GM12892 (cell line): Measurements from ENCODE around the gene ANKHD1.
"Not testable (repeated sequence)": the region's sequence is repeated elsewhere in the genome, so short reads cannot be mapped to it uniquely, and the experiment has no call there.

ENCODE experiments used
- DNase-seq: peaks from one replicate; pipeline ENCODE4 v3.0.0; 2011; ENCODE audit not compliant: insufficient read length
- FAIRE-seq: peaks from 2 replicates; lab custom pipeline; 2011; peaks lifted over from hg19 to GRCh38; lab: Jason Lieb, UNC
- POLR2A ChIP-seq: IDR thresholded peaks from 2 replicates; pipeline ENCODE4 v1.6.1; 2011; ENCODE audit warnings: low read depth, low read length, control low read depth
- POLR2AphosphoS5 ChIP-seq: IDR thresholded peaks from 2 replicates; pipeline ENCODE4 v1.6.1; 2011; ENCODE audit warnings: low read depth, low read length, control low read depth
- TAF1 ChIP-seq: IDR thresholded peaks from 2 replicates; pipeline ENCODE4 v1.6.1; 2011; ENCODE audit warnings: low read depth, mild to moderate bottlenecking, control low read depth, low read length, borderline replicate concordance

Gene ANKHD1

DNA sequence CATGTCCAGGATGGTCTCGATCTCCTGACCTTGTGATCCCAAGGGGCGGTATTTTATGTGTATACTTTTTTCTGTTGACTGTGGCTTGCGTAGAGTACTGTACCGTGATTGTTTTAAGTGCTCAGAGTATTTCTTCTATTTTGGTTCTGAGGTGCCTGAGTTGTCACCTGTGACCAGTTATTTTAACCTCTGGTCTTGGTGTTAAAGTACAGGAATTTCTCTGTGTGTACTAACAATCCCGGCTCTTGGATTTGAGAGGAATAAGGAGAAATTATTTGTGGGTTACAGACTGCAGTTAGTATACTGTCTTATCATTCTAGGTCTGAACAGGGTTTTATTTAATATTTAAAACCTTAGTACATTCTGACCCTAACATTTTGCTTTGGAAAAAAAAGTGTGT, 2.0 kb downstream of the ANKHD1 start:
- no peak for TF ChIP-seq TAF1
- no peak for TF ChIP-seq POLR2AphosphoS5
- TF ChIP-seq POLR2A: no peak
- DNase-seq (no peak), FAIRE-seq (no peak)

DNA sequence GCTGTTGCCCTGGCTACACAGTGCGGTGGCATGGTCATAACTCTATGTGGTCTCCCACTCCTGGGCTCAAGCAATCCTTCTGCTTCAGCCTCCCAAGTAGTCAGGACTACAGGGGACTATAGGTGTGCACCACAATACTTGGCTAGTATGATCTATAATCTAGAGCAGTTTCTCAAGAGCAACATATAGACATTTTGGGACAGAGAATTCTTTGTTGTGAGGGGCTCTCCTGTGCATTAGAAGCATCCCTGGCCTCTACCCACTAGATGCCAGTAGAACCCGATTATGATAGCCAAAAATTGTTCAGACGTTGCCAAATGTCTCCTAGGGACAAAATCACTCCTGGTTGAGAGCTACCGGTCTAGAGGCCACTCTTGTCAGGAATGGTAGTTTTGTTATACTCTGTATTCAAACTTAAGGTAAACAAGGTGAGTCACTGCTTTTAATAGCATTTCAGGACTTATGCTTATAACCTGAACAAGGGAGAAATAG, 7.2 kb downstream of the ANKHD1 start:
- FAIRE-seq: no peak

DNA sequence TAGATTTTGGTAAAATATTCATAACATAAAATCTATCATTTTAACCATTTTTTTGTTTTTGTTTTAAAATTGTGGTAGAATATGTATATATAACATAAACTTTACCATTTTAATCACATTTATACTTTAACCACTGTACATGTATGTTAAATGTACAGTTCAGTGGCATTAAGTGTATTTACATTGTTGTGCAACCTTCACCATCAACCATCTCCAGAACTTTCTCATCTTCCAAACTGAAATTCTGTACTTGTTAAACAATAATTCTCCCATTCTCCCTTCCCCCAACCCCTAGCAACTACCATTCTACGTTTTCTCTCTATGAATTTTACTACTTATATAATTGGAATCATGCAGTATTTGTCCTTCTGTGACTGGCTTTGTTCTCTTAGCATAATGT, 11.6 kb downstream of the ANKHD1 start:
- TF ChIP-seq POLR2AphosphoS5: no peak
- TF ChIP-seq POLR2A: no peak
- TF ChIP-seq TAF1: no peak
- DNase-seq (no peak), FAIRE-seq (no peak)

More for the DNA sequence above, 7.2 kb downstream of the ANKHD1 start:
- DNase-seq: no peak
- TF ChIP-seq POLR2AphosphoS5: no peak
- no peak for TF ChIP-seq TAF1
- TF ChIP-seq POLR2A: no peak

- TF ChIP-seq POLR2A: no peak
- TF ChIP-seq POLR2AphosphoS5: no peak
- no peak for TF ChIP-seq TAF1
- no peak for FAIRE-seq
- DNase-seq: no peak
Measured at GRCh38 chr5:140417235-140417634, 15.6 kb downstream of the ANKHD1 start.

DNA sequence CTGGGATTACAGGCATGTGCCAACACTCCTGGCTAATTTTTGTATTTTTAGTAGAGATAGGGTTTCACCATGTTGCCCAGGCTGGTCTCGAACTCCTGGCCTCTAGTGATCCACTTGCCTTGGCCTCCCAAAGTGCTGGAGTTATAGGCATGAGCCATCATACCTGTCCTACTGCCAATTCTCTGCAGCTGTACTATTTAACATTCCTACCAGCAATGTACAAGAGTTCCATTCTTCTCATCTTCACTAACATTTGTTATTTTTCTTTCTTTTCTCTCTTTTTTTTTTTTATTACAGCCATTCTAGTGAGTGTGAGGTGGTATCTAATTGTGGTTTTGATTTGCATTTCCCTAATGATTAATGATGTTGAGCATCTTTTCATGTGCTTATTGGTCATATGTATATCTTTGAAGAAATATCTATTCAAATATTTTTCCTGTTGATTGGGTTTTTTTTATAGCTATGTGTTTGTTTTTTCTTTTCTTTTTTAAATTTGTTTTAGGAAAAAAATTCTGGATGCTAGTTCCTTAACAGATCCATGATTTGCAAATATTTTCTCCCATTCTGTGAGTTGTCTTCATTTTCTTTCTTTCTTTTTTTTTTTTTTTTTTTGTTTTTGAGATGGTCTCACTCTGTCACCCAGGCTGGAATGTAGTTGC, 17.4 kb downstream of the ANKHD1 start:
- TF ChIP-seq POLR2AphosphoS5: no peak
- TF ChIP-seq TAF1: no peak
- TF ChIP-seq POLR2A: no peak
- DNase-seq (no peak), FAIRE-seq (no peak)

GRCh38 chr5:140420226-140420570, 18.6 kb downstream of the ANKHD1 start:
- FAIRE-seq (no peak), DNase-seq (no peak)

DNA sequence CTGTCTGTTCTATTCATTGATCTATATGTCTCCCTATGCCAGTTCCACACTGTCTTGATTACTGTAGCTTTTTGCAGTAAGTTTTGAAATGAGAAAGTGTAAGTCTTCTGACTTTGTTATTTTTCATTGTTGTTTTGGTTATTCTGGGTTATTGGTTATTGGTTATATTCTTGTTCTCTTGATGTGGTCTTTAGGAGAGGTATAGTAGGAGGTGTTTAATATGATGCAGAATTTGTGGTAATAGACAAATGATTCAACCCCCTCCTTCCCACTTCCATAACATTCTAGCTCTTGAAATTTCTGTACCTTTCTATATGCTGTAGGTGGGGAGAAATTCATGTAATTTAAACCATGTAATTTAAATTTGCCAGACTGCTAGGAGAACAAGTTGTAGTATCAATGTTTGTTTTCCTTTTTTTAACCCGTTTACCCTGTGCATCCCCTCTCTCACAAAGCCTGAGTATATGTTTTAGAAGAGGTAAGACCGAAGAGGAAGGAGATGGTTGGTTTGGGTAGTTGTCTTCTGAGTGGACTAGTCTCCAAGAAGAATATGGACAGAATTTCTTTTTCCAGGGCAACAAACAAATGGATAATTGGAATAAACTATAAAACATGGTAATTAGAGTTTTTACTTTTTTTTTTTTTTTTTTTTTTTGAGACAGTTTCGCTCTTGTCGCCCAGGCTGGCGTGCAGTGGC, 19.2 kb downstream of the ANKHD1 start:
- peak; percentile 48 for FAIRE-seq
- DNase-seq: no peak
- TF ChIP-seq POLR2A (no peak), TAF1 (no peak), POLR2AphosphoS5 (no peak)

More at GRCh38 chr5:140420226-140420570, 18.6 kb downstream of the ANKHD1 start:
- no peak for TF ChIP-seq TAF1
- no peak for TF ChIP-seq POLR2A
- TF ChIP-seq POLR2AphosphoS5: no peak

DNA sequence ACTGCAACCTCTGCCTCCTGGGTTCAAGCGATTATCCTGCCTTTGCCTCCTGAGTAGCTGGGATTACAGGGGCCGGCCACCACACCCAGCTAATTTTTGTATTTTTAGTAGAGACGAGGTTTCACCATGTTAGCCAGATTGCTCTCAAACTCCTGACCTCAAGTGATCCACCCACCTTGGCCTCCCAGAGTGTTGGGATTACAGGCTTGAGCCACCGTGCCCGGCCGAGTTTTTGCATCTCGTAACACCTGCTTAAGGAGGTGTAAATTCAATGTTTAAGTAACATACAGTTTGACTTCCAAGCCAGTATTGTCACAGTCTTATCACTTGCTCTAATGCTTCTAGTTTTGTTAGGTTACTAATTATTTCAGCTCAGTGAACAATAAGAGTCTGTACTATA, 19.7 kb downstream of the ANKHD1 start:
- not testable (repeated sequence) for FAIRE-seq, DNase-seq

GRCh38 chr5:140423609-140424008, 22.0 kb downstream of the ANKHD1 start:
- FAIRE-seq (no peak), DNase-seq (no peak)
- no peak for TF ChIP-seq TAF1

GRCh38 chr5:140424135-140424534, 22.5 kb downstream of the ANKHD1 start:
- FAIRE-seq (no peak), DNase-seq (no peak)
- TF ChIP-seq TAF1 (no peak), POLR2A (no peak), POLR2AphosphoS5 (no peak)

DNA sequence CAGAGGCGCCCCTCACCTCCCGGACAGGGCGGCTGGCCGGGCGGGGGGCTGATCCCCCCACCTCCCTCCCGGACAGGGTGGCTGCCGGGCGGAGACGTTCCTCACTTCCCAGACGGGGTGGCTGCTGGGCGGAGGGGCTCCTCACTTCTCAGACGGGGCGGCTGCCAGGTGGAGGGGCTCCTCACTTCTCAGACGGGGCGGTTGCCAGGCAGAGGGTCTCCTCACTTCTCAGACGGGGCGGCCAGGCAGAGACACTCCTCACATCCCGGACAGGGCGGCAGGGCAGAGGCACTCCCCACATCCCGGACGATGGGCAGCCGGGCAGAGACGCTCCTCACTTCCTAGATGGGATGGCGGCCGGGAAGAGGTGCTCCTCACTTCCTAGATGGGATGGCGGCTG, 26.1 kb downstream of the ANKHD1 start:
- not testable (repeated sequence) for DNase-seq, FAIRE-seq

DNA sequence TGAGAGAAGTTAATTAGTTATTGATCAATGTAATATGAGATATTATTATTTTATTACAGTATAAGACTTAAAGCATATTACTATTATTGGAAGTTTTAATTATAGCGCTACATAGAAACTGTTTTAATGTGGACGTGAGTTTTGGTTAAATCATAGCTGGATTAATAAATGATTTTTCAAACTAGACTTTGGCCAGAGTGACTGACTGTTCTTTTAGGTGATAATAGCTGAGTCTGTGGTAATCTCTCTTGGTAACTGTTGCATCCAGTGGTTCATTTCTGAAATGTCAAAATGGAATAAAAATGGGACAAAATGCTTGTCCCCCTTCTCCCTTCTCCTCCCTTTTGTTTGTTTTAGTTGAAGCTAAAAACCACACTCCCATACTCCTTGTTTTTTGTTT, 28.1 kb downstream of the ANKHD1 start:
- DNase-seq: no peak
- no peak for FAIRE-seq
- TF ChIP-seq POLR2A: no peak
- TF ChIP-seq TAF1: no peak

DNA sequence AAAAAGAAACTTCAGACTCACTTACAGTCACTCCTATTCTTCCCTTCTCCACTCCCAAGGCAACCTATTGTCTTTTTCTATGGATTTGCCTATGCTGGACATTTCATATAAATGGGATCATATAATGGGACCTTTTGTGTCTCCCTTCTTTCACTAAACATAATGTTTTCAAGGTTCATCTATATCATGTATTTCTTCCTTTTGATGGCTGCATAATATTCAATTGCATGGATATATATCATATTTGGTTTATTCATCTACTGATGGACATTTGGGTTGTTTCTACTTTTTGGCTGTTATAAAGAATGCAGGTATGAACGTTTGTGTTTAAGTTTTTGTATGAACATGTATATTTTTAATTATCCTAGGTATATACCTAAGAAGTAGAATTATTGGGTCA, 30.6 kb downstream of the ANKHD1 start:
- TF ChIP-seq POLR2A (no peak), POLR2AphosphoS5 (no peak)
- DNase-seq (no peak), FAIRE-seq (no peak)
